Aorta (tissue), 5 donors: ENCODE data around the gene PRCP. TPM values are rescaled to one million over a fixed set of nuclear protein-coding genes. Genes with fewer than 3 reads are reported as not detected.

ENCODE experiments used
- ATAC-seq: fragments of 200-7000 bp; cut with Tn5 transposase; one replicate; pipeline ENCODE4 v1.9.1; 2022; ENCODE audit warnings: moderate library complexity; ENCODE audit not compliant: low FRiP score
- DNase-seq, 2 donors: peaks; one replicate each; pipeline ENCODE4 v3.0.0-alpha.2; 2020
- H3K27ac ChIP-seq, 2 donors: one replicate each; pipeline ENCODE4 v1.5.1; 2013; ENCODE audit warnings: low read length in 2 of 2, mild to moderate bottlenecking in 2 of 2, moderate library complexity in 2 of 2, control low read depth in 1 of 2, inconsistent platforms in 1 of 2, low read depth in 1 of 2
- H3K27me3 ChIP-seq, 2 donors: one replicate each; pipeline ENCODE4 v1.6.1; 2013; ENCODE audit warnings: control low read depth in 1 of 2, low read length in 1 of 2, mild to moderate bottlenecking in 1 of 2, moderate library complexity in 1 of 2; ENCODE audit not compliant: insufficient read depth in 2 of 2, control insufficient read depth in 1 of 2
- H3K36me3 ChIP-seq, 2 donors: one replicate each; pipeline ENCODE4 v1.6.1; 2013; ENCODE audit warnings: control low read depth in 1 of 2, low read length in 1 of 2, mild to moderate bottlenecking in 1 of 2; ENCODE audit not compliant: insufficient read depth in 2 of 2, control insufficient read depth in 1 of 2
- H3K4me1 ChIP-seq, 2 donors: one replicate each; pipeline ENCODE4 v1.6.1; 2013; ENCODE audit warnings: low read length in 2 of 2, control low read depth in 1 of 2, mild to moderate bottlenecking in 1 of 2, moderate library complexity in 1 of 2; ENCODE audit not compliant: insufficient read depth in 2 of 2, control insufficient read depth in 1 of 2
- H3K4me3 ChIP-seq, 2 donors: one replicate each; pipeline ENCODE4 v1.5.1; 2013; ENCODE audit warnings: low read length in 2 of 2, control low read depth in 1 of 2, mild to moderate bottlenecking in 1 of 2
- H3K9me3 ChIP-seq: one replicate; pipeline ENCODE4 v1.6.1; 2013; ENCODE audit warnings: mild to moderate bottlenecking, low read length; ENCODE audit not compliant: control insufficient read depth
- WGBS, 2 donors: extraction: QIAGEN DNeasy Blood & Tissue Kit; methylation state at CpG; one replicate each; pipeline ENCODE4 v1.1.7; 2013; 5-methylcytosine and 5-hydroxymethylcytosine counted together
- intact Hi-C, 2 donors: fragments of 100-400 bp; cut with DNase I; formaldehyde crosslinking; loops; one replicate each; pipeline versions ENCODE4 v1.14.2 to v1.15.0; 2022
- polyA plus RNA-seq, 2 donors: library from polyadenylated mRNA; stranded (reverse); fragments of 200-250 nt; gene quantifications; one replicate each; pipeline ENCODE4 v1.2.3, GENCODE V29; 2013
- total RNA-seq, 2 donors: library from RNA; stranded (reverse); fragmentation: NEBNext Ultra II Directional; extraction: Animal tissue kit (Norgen Biotek cat#: 25700); gene quantifications; one replicate each; pipeline ENCODE4 v1.2.1, GENCODE V29; 2021
- donor health status: healthy with polysubstance abuse.
- donor health status: Bipolar disorder and iron deficiency.
- donor health status: DM: no; HTN: no; CAD: no.
- donor health status: DM: no; HTN: no; CAD: no.
- donor health status: DM: yes; HTN: yes; CAD: no.

Gene PRCP
- total and polyA plus RNA-seq, 4 donors, result 26.2 to 183 (median 66.3) TPM

- H3K27me3 ChIP-seq, result no peaks in the 10 kb centered on the region
- peaks cover 0 to 4% of the 10 kb centered on the region in 2 donors for H3K4me1 ChIP-seq
- H3K27ac ChIP-seq, result no peak overlapping the region
- H3K9me3 ChIP-seq, result no peaks in the 10 kb centered on the region
- DNase-seq, result no peak
- 93 to 97% methylated on average over 2 of the region's 2 CpGs for WGBS, 2 donors
- ATAC-seq, result no peak
- intact Hi-C loops, result no loop called here
- H3K4me3 ChIP-seq, result no peak overlapping the region
- no peaks in the 10 kb centered on the region for H3K36me3 ChIP-seq
Measured at GRCh38 chr11:82871646-82872045, 28.6 kb downstream of the PRCP start.

- DNase-seq, result no peak
- Histone ChIP-seq H3K9me3 (no peaks in the 10 kb centered on the region), H3K36me3 (no peaks in the 10 kb centered on the region), H3K4me3 (no peak overlapping the region), H3K4me1 (peaks cover 0 to 4% of the 10 kb centered on the region in 2 donors), H3K27me3 (no peaks in the 10 kb centered on the region), H3K27ac (no peak overlapping the region)
- peak; percentile 67 for ATAC-seq
- intact Hi-C loops, result loop anchor here in 1 of 2 donors (10.0 kb wide), 1 partner anchor 945 kb away; no protein-coding TSS in a partner anchor
Measured at GRCh38 chr11:82869657-82870056, 30.6 kb downstream of the PRCP start.

- DNase-seq (peak; percentile 68 to 72), ATAC-seq (peak; percentile 82)
- H3K4me1 ChIP-seq, result peaks cover 0 to 4% of the 10 kb centered on the region in 2 donors
- intact Hi-C loops, result loop anchor here in 1 of 2 donors (10.0 kb wide), 1 partner anchor 947 kb away; no protein-coding TSS in a partner anchor
- H3K27me3 ChIP-seq, result no peaks in the 10 kb centered on the region
- peak overlapping the region in 1 of 2 donors; percentile 41 for H3K4me3 ChIP-seq
- WGBS, 2 donors, result 14 to 16% methylated on average over 10 of the region's 10 CpGs
- no peaks in the 10 kb centered on the region for H3K36me3 ChIP-seq
- no peaks in the 10 kb centered on the region for H3K9me3 ChIP-seq
- no peak overlapping the region for H3K27ac ChIP-seq
Measured at GRCh38 chr11:82867495-82868082, 32.6 kb downstream of the PRCP start.

GRCh38 chr11:82865841-82866240, 34.4 kb downstream of the PRCP start:
- WGBS, 2 donors, result 90 to 92% methylated on average over 2 of the region's 2 CpGs
- H3K4me1 ChIP-seq, result peaks cover 0 to 1% of the 10 kb centered on the region in 2 donors
- no peaks in the 10 kb centered on the region for H3K27me3 ChIP-seq
- DNase-seq (no peak), ATAC-seq (no peak)
- no peaks in the 10 kb centered on the region for H3K36me3 ChIP-seq
- no peak overlapping the region for H3K4me3 ChIP-seq
- H3K9me3 ChIP-seq, result no peaks in the 10 kb centered on the region
- H3K27ac ChIP-seq, result no peak overlapping the region
- intact Hi-C loops, result loop anchor here (2.0 to 10.0 kb wide), 3 partner anchors 147 to 949 kb away; no protein-coding TSS in a partner anchor

- H3K9me3 ChIP-seq, result no peaks in the 10 kb centered on the region
- peaks cover 0 to 1% of the 10 kb centered on the region in 2 donors for H3K4me1 ChIP-seq
- intact Hi-C loops, result loop anchor here (2.0 to 10.0 kb wide), 3 partner anchors 145 to 951 kb away; no protein-coding TSS in a partner anchor
- H3K27me3 ChIP-seq, result no peaks in the 10 kb centered on the region
- WGBS, 2 donors, result 22 to 28% methylated on average over 5 of the region's 5 CpGs
- H3K4me3 ChIP-seq, result no peak overlapping the region
- H3K36me3 ChIP-seq, result no peaks in the 10 kb centered on the region
- peak; percentile 69 to 76 for DNase-seq
- ATAC-seq, result peak; percentile 71
- H3K27ac ChIP-seq, result no peak overlapping the region
Measured at GRCh38 chr11:82864268-82864667, 36.0 kb downstream of the PRCP start.

GRCh38 chr11:82863209-82863608, 37.0 kb downstream of the PRCP start:
- Histone ChIP-seq H3K4me1 (peaks cover 0 to 1% of the 10 kb centered on the region in 2 donors), H3K27ac (no peak overlapping the region), H3K27me3 (no peaks in the 10 kb centered on the region), H3K36me3 (no peaks in the 10 kb centered on the region), H3K9me3 (no peaks in the 10 kb centered on the region), H3K4me3 (no peak overlapping the region)
- intact Hi-C loops, result loop anchor here in 1 of 2 donors (10.0 kb wide), 1 partner anchor 952 kb away; no protein-coding TSS in a partner anchor
- DNase-seq (no peak), ATAC-seq (no peak)
- 90 to 92% methylated on average over 2 of the region's 2 CpGs for WGBS, 2 donors

- intact Hi-C loops, result loop anchor here in 1 of 2 donors (10.0 kb wide), 1 partner anchor 952 kb away; no protein-coding TSS in a partner anchor
- ATAC-seq, result no peak
- H3K4me1 ChIP-seq, result no peaks in the 10 kb centered on the region
- H3K36me3 ChIP-seq, result no peaks in the 10 kb centered on the region
- DNase-seq, result no peak
- no peaks in the 10 kb centered on the region for H3K27me3 ChIP-seq
- no peak overlapping the region for H3K4me3 ChIP-seq
- WGBS, 2 donors, result 74 to 99% methylated on average over 2 of the region's 2 CpGs
- no peak overlapping the region for H3K27ac ChIP-seq
- no peaks in the 10 kb centered on the region for H3K9me3 ChIP-seq
Measured at GRCh38 chr11:82862379-82862778, 37.9 kb downstream of the PRCP start.

- Histone ChIP-seq H3K27me3 (no peaks in the 10 kb centered on the region), H3K9me3 (no peaks in the 10 kb centered on the region), H3K36me3 (no peaks in the 10 kb centered on the region), H3K4me1 (peaks cover 0 to 2% of the 10 kb centered on the region in 2 donors), H3K4me3 (no peak overlapping the region), H3K27ac (no peak overlapping the region)
- intact Hi-C loops, result loop anchor here in 1 of 2 donors (10.0 kb wide), 1 partner anchor 955 kb away; no protein-coding TSS in a partner anchor
- ATAC-seq (no peak), DNase-seq (no peak)
- 93 to 100% methylated on average over 2 of the region's 2 CpGs for WGBS, 2 donors
Measured at GRCh38 chr11:82859750-82860149, 40.5 kb downstream of the PRCP start.

GRCh38 chr11:82858556-82859091, 41.6 kb downstream of the PRCP start:
- Histone ChIP-seq H3K36me3 (no peaks in the 10 kb centered on the region), H3K27ac (peak overlapping the region in 1 of 2 donors; percentile 69), H3K4me1 (peaks cover 0 to 5% of the 10 kb centered on the region in 2 donors), H3K27me3 (no peaks in the 10 kb centered on the region), H3K9me3 (no peaks in the 10 kb centered on the region), H3K4me3 (no peak overlapping the region)
- 21 to 29% methylated on average over 1 of the region's 1 CpG for WGBS, 2 donors
- DNase-seq (no peak), ATAC-seq (no peak)
- intact Hi-C loops, result no loop called here
